GM18907 (cell line): Measurements from ENCODE around the gene HOXA5.

Experiments
- ATAC-seq: cut with Tn5 transposase; IDR thresholded peaks from one replicate; pipeline ENCODE4 v1.9.1; 2021; ENCODE audit warnings: mild to moderate bottlenecking, moderate library complexity; ENCODE audit not compliant: unreplicated experiment

The HOXA5 gene

GRCh38 chr7:27122077-27122910, 21.2 kb downstream of the HOXA5 start:
- no peak for ATAC-seq

GRCh38 chr7:27121684-27122076, 21.8 kb downstream of the HOXA5 start:
- ATAC-seq = no peak

GRCh38 chr7:27119412-27119911, 24.0 kb downstream of the HOXA5 start:
- no peak for ATAC-seq

GRCh38 chr7:27118580-27118979, 24.9 kb downstream of the HOXA5 start:
- no peak for ATAC-seq

DNA sequence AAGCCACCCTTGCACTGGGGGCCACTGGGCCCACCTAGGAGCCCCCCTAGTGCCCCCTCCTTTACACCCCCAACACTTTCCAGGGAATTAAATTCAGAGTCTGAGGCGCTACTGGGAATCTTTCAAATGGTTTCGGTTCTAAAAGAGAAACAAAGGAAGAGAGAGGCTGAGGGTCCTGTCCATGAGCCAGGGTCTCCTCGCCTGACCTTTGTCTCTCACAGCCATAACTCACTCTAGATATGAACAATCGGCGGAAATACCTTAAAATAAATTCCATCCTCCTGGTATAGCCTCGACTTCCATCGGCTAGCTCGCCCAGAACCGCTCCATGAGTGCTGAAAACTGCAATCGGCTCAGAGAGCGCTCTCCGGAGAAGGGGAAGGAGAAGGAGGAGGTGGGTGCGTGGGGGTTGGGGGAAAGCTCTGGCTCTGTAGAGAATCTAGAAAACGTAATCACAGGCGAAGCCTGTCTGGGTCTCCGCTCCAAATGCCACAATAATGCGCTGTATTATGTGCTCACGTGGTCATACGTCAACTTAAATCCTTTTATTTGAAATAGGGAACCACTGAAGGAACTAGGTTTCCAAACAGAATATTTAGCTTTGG, 25.5 kb downstream of the HOXA5 start:
- ATAC-seq = no peak

DNA sequence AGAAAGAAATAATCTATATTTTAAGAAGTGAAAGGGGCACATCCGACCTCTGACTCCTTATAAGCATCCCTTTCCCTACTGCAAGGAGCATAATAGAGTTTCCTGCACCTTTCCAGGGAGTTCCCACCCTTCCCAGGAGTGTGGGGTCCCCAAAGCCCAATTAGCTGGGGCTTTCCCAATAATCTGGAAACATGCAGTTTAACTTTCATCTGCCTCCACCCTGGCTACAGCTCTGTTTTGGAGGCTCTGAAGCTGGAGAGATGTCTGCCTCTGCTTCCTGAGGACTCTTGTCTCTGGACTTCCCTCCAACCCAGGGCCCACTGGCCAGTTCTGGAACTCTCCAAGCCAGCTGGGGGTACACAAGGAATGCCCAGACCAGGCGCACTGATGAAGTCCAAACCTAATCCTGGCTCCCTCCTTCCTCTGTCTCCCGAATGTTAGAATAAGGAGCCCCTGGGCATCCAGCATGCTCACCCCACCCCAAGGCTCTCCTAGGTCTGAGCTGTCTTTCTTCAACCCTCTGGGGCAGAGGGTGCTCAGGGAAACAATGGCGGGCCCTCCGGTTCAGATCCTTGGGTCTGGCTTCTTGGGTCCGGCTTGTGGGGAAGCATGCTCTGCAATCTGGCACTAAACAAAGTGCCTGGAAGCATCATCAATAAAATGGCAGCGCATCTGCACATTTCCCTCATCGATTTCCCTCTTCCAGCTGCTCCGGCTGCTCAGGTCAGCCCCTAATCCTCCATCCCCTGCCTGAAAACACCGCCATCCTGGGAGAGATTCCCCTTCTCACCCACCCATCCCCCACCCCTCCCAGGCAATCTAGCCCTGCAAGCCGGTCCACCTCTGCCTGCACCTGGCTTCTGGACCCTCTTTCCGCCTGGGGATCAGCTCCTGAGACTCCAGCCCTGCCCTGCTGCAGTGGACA, 26.3 kb downstream of the HOXA5 start:
- ATAC-seq = no peak

GRCh38 chr7:27116031-27116961, 27.2 kb downstream of the HOXA5 start:
- no peak for ATAC-seq

- no peak for ATAC-seq
Measured at GRCh38 chr7:27115221-27116026, 28.1 kb downstream of the HOXA5 start.

- no peak for ATAC-seq
Measured at GRCh38 chr7:27114881-27115220, 28.6 kb downstream of the HOXA5 start.

- ATAC-seq = no peak
Measured at GRCh38 chr7:27113991-27114769, 29.3 kb downstream of the HOXA5 start.

- no peak for ATAC-seq
Measured at GRCh38 chr7:27112955-27113949, 30.2 kb downstream of the HOXA5 start.

- no peak for ATAC-seq
Measured at GRCh38 chr7:27112361-27112760, 31.1 kb downstream of the HOXA5 start.

DNA sequence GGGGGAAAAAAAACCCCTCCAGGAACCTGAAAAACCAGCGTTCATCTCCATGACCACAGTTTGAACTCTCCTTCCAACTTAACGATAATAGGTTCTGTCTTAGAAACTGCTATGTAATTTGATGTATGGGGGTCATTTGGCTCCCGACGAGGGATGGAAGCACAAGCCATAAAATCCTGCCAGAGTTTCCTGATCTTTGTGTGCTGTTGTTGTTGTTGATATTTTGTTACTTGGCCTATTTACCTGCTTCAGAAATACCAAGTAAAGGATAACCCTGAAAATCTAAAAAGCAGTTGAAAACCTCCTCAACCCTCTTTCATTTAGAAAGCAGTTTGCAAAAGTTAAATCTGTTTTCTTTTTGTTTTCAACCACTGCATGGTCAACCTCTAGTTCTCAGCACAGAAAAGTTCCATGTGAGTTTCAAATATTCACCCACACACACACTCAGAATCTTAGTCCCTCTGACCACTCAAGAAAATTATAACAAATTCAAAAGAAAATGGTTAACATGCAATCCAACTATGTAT, 31.7 kb downstream of the HOXA5 start:
- no peak for ATAC-seq

DNA sequence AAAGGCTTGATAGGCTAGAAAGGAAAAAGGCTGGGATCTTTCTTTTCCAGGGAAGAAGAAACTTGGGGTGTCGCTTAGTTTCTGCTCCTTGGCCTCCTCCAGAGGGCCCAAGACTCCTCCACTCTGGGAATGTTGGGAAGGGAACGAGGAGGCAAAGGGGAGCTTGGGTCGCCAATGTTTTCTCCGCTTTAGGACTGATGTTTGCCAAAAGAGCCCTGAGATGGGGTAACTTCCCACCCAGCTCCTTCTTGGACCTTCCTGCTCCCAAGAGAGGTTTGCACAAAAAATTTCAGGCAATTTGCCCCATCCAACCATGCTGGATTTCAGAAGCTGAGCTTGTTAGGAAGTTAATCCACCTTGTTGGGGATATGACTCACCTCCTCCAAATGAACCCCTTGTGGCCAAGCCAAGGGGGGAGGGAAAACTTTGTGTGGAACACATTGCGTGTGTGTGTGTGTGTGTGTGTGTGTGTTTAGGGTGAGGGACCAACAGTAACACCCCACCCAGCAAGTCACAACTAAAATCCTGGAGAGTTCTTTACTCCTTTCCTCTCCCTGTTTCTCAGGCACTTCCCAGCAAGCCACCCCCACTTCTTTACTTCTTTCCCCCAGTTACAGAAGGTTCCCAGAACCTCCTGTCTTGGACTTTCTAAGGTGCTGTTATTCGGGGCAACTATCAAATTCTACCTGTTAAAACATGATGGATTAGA, 32.3 kb downstream of the HOXA5 start:
- no peak for ATAC-seq

DNA sequence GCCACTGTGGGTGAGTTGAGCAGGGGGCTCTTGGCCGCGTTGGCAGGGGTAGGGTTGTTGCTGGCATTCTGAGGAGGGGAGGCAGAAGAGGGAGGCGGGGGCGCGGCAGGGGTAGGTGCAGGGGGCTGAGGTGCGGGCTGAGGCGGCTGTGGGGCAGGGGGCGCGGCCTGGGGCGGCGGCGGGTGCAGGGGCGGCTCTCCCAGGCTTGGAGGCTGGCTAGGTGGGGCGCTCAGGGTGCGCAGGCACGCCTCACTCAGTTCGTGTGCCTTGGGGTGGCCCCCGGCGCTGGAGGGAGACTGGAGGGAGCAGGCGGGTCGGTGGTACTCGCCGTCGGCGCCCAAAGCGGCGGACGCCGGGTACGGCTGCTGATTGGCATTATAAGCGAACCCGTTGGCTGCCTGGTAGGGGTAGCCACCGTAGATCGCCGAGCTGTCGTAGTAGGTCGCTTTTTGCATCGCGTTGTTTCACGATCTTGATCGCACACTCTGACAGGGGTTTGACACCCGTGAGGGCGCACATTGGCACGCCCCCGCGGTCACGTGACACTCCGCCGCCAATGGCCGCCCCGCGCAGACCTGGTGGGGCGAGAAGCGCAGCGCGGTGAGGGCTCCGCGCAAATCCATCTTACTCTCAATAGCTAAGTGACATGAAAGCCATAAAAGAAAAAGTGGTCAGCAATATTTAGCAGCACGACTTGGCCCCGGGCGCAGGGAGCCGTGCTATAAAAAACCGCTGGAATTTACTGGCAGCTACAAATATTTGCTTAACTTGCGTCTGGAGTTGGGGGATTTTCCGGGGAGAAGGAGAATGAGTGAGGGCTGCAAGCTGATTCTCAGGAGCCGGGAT, 33.1 kb downstream of the HOXA5 start:
- ATAC-seq = no peak
